Heart right ventricle (tissue), 16 donors: ENCODE measurements around the gene CBFA2T3. TPM values are rescaled to one million over a fixed set of nuclear protein-coding genes. Genes with fewer than 3 reads are reported as not detected.

Experiments used
- ATAC-seq, 8 donors: fragments of 200-7000 bp; cut with Tn5 transposase; one replicate each; pipeline ENCODE4 v1.9.1; 2020; ENCODE audit warnings: mild to moderate bottlenecking in 8 of 8, moderate library complexity in 8 of 8, moderate number of reproducible peaks in 1 of 8
- DNase-seq, 2 donors: peaks; one replicate each; pipeline ENCODE4 v3.0.0-alpha.2; 2020
- H3K27ac ChIP-seq, 10 donors: fragments of 200-600 bp; sonication (generic) in 2 of 10; one replicate each; pipeline versions ENCODE4 v1.5.0 to v1.8.0; 2020 to 2022; ENCODE audit warnings: mild to moderate bottlenecking in 3 of 10
- H3K27me3 ChIP-seq, 7 donors: fragments of 200-600 bp; one replicate each; pipeline ENCODE4 v1.8.0; 2021 to 2022; ENCODE audit warnings: mild to moderate bottlenecking in 2 of 7
- H3K36me3 ChIP-seq, 9 donors: fragments of 200-600 bp; sonication (generic) in 1 of 9; one replicate each; pipeline versions ENCODE4 v1.5.0 to v1.8.0; 2020 to 2022; ENCODE audit warnings: mild to moderate bottlenecking in 2 of 9
- H3K4me1 ChIP-seq, 9 donors: fragments of 200-600 bp; sonication (generic) in 1 of 9; one replicate each; pipeline versions ENCODE4 v1.5.0 to v1.8.0; 2020 to 2022; ENCODE audit warnings: mild to moderate bottlenecking in 4 of 9
- H3K4me3 ChIP-seq, 10 donors: fragments of 200-600 bp; sonication (generic) in 2 of 10; one replicate each; pipeline versions ENCODE4 v1.5.0 to v1.8.0; 2020 to 2022; ENCODE audit warnings: mild to moderate bottlenecking in 7 of 10, moderate library complexity in 2 of 10
- H3K9me3 ChIP-seq, 11 donors: fragments of 200-600 bp in 10 of 11; sonication (generic) in 2 of 11; one replicate each; pipeline versions ENCODE4 v1.5.0 to v1.8.0; 2013 to 2022; ENCODE audit warnings: mild to moderate bottlenecking in 2 of 11, control low read depth in 1 of 11, moderate library complexity in 1 of 11
- WGBS, 2 donors: extraction: QIAGEN DNeasy Blood & Tissue Kit; methylation state at CpG; one replicate each; pipeline ENCODE4 v1.1.7; 2013; ENCODE audit warnings: inconsistent platforms in 1 of 2; 5-methylcytosine and 5-hydroxymethylcytosine counted together
- intact Hi-C, 10 donors: fragments of 100-400 bp; cut with DNase I; formaldehyde crosslinking; loops; one replicate each; pipeline versions ENCODE4 v1.11.1 to v1.14.2; 2022
- polyA plus RNA-seq, 2 donors: library from polyadenylated mRNA; stranded (reverse); fragments of 200-250 nt; gene quantifications; one replicate each; pipeline ENCODE4 v1.2.3, GENCODE V29; 2013
- total RNA-seq, 10 donors: library from RNA; stranded (reverse); fragmentation: NEBNext Ultra II Directional in 3 of 10; extraction: Animal tissue kit (Norgen Biotek cat#: 25700) in 3 of 10; gene quantifications; one replicate each; pipeline versions ENCODE4 v1.2.1 to v1.2.4, GENCODE V29; 2021 to 2023
- TF ChIP-seq, protein P1 (sequence below), 9 donors: fragments of 200-600 bp; sonication (generic) in 2 of 9; IDR thresholded peaks; one replicate each; pipeline versions ENCODE4 v1.5.0 to v1.8.0; 2021 to 2022; ENCODE audit warnings: antibody characterized with exemption in 9 of 9, mild to moderate bottlenecking in 5 of 9, moderate library complexity in 1 of 9
- donor health status: Arrhythmogenic right ventricular cardiomyopathy.
- donor health status: ischemic (EF 13 %, LVEDD 7.1; RV severe dilation, severe dysfunction).
- donor health status: healthy with polysubstance abuse.
- donor health status: DM: no; HTN: yes; CAD: no.
- donor health status: DM: no; HTN: no; CAD: no.
- donor health status: ischemic (EF 25% LVEDD 6.9; RV normal size, moderate dysfunction).
- donor health status: ischemic (EF 25% LVEDD 5.7; RV mildly dilated, moderate dysfunction).
- donor health status: healthy.
- donor health status: DM: yes; HTN: yes; CAD: no.
- donor health status: Ischemic cardiomyopathy.
- donor health status: ischemic (EF 35%, LVEDD 5.7; RV mildly dilated, moderate dysfunction).
- donor health status: nonischemic (EF 11% LVEDD 7.7; RV severe dilation, severe dysfunction).
- donor health status: DM: yes; HTN: yes; CAD: no.
- donor health status: PGD.
- donor health status: ischemic (EF 29% LVEDD 5.4; RV normal size, mild dysfunction).
- donor health status: nonischemic (EF 23%, LVEDD 6.1; RV moderate dilation, normal function).

CBFA2T3 gene
- total and polyA plus RNA-seq, 12 donors: 3.1 to 17.6 (median 6.1) TPM

DNA sequence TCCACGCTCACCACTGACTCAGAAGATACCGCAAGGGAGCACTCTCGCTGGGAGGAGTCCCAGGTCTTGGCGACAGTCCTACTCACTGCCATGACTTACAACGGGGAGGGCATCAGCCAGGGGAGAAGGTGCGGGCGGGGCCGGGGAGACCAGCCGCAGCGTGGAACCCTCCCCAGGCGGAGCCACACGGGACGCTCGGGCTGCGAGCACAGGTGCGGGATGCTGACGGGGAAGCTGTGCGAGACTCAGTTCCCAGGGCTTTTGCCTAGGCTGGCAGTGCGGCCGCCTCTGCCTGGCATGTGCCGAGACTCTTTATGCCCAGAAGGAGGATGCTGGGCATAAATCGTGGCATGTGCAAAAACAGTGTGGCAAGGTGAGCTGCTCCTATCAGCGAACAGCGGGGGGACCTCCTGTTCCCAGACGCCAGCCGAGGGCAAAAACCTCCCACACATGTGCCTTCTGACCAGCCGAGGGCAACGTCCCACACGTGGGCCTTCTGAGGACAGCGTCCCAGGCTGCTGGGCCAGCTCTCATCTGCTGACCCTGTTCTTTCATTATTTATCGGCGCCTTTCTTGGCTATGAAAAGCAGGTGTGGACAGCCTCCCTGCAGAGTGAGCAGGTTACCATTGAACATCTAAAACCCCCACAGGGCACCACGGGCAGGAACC is 126.3 kb downstream of the CBFA2T3 start:
- WGBS, 2 donors: 94 to 95% methylated on average over 33 of the region's 33 CpGs
- peaks cover 0 to 31% (median 4%) of the 10 kb centered on the region in 9 donors for H3K4me1 ChIP-seq

GRCh38 chr16:88848557-88848956 is 128.4 kb downstream of the CBFA2T3 start:
- peaks cover 0 to 41% (median 0%) of the 10 kb centered on the region in 9 donors for H3K36me3 ChIP-seq
- no peak for DNase-seq
- H3K27ac ChIP-seq: no peak overlapping the region
- H3K4me3 ChIP-seq: no peak overlapping the region
- ATAC-seq: no peak
- no peaks in the 10 kb centered on the region for H3K9me3 ChIP-seq
- intact Hi-C loops: no loop called here
- peaks cover 0 to 10% (median 0%) of the 10 kb centered on the region in 9 donors for H3K4me1 ChIP-seq
- TF ChIP-seq, protein P1, sequence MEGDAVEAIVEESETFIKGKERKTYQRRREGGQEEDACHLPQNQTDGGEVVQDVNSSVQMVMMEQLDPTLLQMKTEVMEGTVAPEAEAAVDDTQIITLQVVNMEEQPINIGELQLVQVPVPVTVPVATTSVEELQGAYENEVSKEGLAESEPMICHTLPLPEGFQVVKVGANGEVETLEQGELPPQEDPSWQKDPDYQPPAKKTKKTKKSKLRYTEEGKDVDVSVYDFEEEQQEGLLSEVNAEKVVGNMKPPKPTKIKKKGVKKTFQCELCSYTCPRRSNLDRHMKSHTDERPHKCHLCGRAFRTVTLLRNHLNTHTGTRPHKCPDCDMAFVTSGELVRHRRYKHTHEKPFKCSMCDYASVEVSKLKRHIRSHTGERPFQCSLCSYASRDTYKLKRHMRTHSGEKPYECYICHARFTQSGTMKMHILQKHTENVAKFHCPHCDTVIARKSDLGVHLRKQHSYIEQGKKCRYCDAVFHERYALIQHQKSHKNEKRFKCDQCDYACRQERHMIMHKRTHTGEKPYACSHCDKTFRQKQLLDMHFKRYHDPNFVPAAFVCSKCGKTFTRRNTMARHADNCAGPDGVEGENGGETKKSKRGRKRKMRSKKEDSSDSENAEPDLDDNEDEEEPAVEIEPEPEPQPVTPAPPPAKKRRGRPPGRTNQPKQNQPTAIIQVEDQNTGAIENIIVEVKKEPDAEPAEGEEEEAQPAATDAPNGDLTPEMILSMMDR (IDR thresholded peaks at IDR 0.05): no peak
- 91 to 94% methylated on average over 21 of the region's 21 CpGs for WGBS, 2 donors
- H3K27me3 ChIP-seq: no peaks in the 10 kb centered on the region

More for the DNA sequence above, 126.3 kb downstream of the CBFA2T3 start:
- no peak overlapping the region for H3K27ac ChIP-seq
- no peaks in the 10 kb centered on the region for H3K9me3 ChIP-seq
- H3K36me3 ChIP-seq: peaks cover 0 to 49% (median 0%) of the 10 kb centered on the region in 9 donors
- H3K4me3 ChIP-seq: no peak overlapping the region
- DNase-seq: no peak
- intact Hi-C loops: loop anchor here in 1 of 10 donors (5.0 kb wide), 1 partner anchor 33 kb away; no protein-coding TSS in a partner anchor
- H3K27me3 ChIP-seq: no peaks in the 10 kb centered on the region
- no peak for ATAC-seq
- TF ChIP-seq, protein P1 (IDR thresholded peaks at IDR 0.05): no peak

DNA sequence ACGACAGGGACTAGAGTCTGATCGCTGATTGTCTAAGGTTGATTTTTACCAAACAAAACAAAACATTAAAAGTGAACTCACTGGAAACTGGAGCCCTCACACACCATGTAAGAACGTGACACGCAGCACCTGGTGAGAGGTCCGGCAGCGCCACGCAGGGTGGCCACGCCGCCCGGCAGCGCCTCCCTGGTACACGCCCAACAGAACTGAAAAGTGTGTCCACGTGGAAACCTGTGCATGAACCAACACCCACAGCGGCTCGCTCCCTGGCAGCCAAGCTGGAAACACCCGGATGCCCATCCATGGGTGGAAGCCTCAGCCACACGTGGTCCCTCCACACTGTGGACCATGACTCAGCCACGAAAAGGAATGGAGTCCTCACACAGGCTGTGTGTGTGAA is 129.4 kb downstream of the CBFA2T3 start:
- Histone ChIP-seq H3K4me3 (no peak overlapping the region), H3K4me1 (peaks cover 0 to under 1% (median 0%) of the 10 kb centered on the region in 9 donors), H3K9me3 (no peaks in the 10 kb centered on the region), H3K27me3 (no peaks in the 10 kb centered on the region), H3K36me3 (peaks cover 0 to 49% (median 0%) of the 10 kb centered on the region in 9 donors), H3K27ac (no peak overlapping the region)
- ATAC-seq (no peak), DNase-seq (no peak)
- intact Hi-C loops: no loop called here
- WGBS, 2 donors: 91 to 97% methylated on average over 18 of the region's 18 CpGs
- TF ChIP-seq, protein P1 (IDR thresholded peaks at IDR 0.05): no peak

DNA sequence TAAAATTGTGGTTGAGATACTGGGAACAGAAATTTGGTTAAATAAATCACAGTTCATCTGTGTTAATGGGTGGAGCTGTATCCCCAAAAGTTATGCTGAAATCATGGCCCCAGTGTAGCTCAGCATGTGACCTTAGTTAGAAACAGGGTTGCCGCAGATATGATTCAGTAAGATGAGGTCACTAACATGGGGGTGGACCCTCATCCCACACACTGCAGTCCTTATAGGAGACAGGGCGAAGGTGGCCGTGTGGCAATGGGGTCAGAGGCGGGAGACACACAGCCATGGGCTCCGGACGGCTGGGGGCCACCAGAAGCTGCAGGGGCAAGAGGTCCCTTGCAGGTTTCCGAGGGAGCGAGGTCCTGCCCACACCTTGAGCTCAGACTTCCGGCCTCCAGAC is 130.9 kb downstream of the CBFA2T3 start:
- TF ChIP-seq, protein P1 (IDR thresholded peaks at IDR 0.05): no peak
- no peak for ATAC-seq
- H3K4me1 ChIP-seq: no peaks in the 10 kb centered on the region
- H3K27me3 ChIP-seq: no peaks in the 10 kb centered on the region
- H3K9me3 ChIP-seq: no peaks in the 10 kb centered on the region
- WGBS, 2 donors: 95 to 99% methylated on average over 9 of the region's 9 CpGs
- H3K27ac ChIP-seq: no peak overlapping the region
- DNase-seq: no peak
- peaks cover 0 to 46% (median 0%) of the 10 kb centered on the region in 9 donors for H3K36me3 ChIP-seq
- H3K4me3 ChIP-seq: no peak overlapping the region
- intact Hi-C loops: no loop called here
